GM12872 (cell line): ENCODE data around the gene CTH.

Source experiments
- CTCF ChIP-seq: IDR thresholded peaks from 3 replicates; pipeline ENCODE4 v1.5.1; 2011; ENCODE audit warnings: low read depth, mild to moderate bottlenecking, low read length, moderate library complexity; ENCODE audit not compliant: insufficient read depth

CTH gene

GRCh38 chr1:70401974-70402373, 9.1 kb upstream of the CTH start:
- no peak for TF ChIP-seq CTCF

GRCh38 chr1:70403759-70404158, 7.3 kb upstream of the CTH start:
- no peak for TF ChIP-seq CTCF

DNA sequence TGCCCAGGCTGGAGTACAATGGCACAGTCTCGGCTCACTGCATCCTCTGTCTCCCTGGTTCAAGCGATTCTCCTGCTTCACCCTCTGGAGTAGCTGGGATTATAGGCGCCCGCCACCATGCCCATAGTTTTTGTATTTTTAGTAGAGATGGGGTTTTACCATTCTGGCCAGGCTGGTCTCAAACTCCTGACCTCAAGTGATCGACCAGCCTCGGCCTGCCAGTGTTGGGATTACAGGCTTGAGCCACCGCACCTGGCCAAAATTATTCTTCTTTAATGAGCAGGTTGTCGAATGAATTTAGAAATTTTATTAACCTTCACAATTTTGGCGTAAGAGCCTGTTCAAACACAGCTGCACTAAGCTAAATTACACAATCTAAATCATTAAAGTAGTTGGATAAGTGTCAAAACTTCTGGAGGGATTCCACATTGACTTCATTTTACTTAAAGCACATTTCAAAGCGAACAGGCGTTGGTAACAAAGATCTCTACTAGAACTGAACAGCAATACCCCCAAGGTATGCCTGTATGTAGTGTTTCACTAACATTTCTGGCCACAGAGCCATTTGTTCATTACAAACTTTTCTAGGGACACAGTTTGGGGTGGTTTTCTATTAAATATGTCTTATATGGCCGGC, 5.2 kb upstream of the CTH start:
- TF ChIP-seq CTCF, result no peak

DNA sequence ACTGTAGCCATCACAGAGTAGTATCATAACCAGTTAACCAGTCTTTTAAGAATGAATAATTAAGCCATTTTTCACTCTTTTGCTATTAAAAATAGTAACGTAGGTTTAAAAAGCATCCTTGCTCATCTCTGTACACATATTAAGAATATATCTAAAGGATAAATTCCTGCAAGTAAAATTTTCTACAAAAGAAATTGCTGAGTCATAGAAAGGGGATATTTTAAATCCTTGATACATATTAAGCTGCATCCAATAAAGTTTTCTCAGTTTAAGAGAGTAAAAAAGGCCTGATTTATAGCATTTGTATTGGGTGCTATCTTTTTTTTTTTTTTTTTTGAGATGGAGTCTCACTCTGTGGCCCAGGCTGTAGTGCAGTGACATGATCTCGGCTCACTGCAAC, 1.9 kb upstream of the CTH start:
- no peak for TF ChIP-seq CTCF

DNA sequence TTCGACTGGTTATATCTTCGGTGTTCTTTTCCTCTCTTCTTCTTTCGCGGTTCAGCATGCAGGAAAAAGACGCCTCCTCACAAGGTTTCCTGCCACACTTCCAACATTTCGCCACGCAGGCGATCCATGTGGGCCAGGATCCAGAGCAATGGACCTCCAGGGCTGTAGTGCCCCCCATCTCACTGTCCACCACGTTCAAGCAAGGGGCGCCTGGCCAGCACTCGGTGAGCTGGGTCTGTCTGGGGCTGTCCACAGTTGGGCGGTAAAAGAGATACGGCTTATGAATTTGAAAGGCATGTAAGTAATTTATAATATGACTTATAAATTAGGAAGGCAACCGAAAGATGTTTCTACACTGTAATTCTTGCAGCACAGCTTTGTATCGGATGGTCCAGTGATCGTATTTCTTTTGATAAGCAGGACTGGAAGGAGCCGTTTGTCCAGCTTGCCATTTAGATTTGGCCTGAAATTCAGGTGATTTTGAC, 334 bp downstream of the CTH start:
- no peak for TF ChIP-seq CTCF

DNA sequence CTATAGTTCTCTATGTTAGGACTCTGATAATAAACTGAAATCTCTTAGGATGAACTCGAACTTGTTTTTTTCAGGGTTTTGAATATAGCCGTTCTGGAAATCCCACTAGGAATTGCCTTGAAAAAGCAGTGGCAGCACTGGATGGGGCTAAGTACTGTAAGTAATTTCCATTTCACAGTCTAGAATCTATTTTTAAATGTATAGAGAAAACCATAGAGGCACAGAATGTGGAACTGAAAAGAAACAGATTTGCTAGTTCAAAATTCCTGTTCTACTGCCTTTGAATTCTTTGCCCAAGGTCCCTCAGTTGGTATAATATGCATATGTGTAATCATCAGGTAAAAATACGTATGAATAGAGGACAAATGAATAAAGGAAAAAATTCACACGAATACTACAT, 4.8 kb downstream of the CTH start:
- no peak for TF ChIP-seq CTCF

- no peak for TF ChIP-seq CTCF
Observed at GRCh38 chr1:70420320-70420719, 9.3 kb downstream of the CTH start.
